Fibroblast of skin of right quadriceps (primary cell): ENCODE results near the gene KIAA1328.

Source experiments
- DNase-seq: peaks from one replicate; pipeline ENCODE4 v3.0.0-alpha.2; 2013

KIAA1328 gene

DNA sequence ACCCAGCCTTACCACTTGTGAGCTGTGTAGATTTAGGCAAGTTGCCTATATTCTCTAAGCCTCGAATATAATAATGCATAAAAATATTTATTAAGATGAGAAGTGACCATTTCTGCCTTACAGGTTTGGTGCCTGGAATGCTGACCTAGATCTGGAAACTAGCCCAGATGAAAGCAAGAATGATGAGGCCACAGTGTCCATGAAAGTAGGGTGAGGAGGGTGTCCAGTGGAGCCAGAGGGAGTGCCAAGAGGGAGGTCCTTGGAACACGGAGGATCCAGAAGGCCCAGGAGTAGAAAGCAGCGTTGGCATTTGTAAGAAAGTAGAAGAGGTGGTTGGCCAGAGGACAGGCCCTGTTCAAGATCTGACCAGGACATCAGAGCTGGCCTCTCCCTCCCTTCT is 402.3 kb downstream of the KIAA1328 start:
- DNase-seq, result no peak

DNA sequence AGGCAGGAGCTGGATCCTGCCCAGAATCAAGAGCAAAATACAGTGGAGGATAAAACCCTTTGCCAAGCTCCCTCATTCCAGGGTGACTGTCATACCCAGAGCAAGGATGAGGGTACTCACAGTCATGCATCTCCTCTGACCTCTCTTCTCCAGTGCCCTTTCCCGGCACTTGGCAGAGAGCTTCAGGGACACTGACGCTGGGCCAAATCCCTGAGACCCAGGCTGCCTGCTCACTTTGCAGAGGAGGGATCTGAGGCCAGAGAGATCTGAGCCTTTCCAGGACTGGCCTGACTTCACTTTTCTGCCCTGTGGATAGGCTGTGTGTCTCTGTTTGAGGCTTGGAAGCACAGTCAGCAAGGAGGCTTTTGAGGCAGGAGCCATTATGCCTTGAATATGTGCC is 406.7 kb downstream of the KIAA1328 start:
- DNase-seq, result no peak

DNA sequence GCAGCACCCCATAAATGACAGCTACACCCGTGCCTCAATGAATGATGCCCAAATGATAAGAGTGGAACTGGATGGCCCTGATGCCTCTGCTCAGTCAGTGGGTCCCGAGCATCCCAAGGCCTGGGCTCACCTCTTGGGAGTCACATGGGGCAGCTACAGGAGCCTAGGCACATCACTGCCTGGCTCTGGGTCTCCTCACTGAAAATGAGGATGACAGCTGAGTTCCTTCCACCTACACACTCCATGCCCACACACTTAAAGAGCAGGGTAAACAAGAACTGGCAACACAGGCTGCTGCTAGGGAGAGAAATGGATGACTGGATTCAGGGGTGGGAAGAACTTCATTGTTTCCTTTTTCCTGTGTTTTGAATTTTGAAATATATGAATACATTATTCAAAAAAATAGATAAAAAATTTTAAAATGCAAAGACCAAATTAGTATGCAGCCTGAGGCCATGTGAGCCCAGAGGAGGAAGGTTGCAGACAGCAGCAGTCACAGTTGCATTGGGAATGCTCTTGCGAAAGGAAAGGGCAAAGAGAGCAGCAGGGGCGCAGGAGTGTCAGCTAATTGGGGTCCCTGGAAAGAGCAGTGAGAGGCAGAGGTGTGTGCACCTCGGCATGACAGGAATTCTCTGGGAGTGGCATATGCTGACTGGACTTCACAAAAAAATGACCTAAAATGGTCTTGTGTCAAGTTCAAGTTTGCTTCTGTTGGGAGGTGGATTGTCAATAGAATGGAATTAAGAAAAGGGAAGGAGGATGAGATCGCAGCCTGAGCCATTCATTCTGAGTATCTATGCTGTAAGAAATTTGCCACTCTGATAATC is 409.6 kb downstream of the KIAA1328 start:
- no peak for DNase-seq

DNA sequence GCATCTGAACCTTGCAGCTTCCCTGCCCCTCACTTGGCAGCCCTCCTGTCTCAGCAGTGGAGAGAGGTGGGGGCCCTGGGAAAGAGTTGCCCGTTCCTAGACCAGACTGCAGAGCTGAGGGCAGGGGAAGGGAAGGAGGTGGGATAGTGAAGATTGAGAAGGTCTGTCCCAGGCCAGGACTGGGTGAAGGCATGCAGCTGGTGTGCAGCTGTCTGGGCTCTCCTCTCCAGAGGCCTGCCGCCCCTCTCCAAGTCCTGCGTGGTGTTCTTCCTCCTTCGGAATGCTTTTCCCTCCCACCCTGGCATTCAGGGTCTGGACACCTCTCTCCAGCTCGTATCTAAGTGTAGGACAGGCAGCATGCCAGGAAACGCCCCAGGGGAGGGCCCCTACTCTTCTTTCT is 413.2 kb downstream of the KIAA1328 start:
- no peak for DNase-seq

DNA sequence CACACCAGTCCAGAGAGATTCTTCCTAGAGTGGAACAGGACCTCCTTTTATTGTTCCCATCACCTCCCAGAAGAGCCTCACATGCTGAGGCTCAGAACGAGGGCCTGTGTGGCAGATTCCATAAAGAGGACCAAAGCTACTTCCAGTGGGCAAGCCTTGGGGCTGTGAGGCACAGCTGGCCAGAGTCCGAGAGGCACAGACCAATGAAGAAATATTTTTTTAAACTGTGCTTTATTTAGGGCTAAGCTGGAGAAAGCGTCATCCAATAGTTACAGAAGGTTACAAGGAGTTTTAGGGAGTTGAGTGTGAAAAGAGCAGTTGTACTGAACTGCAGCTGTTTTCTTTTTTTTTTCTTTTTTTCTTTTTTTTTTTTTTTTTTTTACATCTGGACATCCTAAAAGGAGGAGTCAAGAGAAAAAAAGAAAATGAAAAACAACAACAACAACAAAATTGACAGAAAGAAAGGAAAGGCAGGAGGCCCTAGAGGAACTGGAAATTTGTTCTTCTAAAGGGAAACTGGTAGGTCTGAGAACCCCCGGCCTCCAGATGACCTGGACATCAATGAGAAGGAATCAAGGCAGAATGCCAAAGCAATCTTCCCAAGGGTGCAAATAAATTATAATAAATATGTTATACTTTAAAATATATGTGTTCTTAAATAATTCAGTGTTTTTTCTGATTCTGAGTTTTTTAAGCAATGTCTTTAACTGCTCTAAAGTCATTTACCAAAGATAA is 414.1 kb downstream of the KIAA1328 start:
- DNase-seq, result no peak

DNA sequence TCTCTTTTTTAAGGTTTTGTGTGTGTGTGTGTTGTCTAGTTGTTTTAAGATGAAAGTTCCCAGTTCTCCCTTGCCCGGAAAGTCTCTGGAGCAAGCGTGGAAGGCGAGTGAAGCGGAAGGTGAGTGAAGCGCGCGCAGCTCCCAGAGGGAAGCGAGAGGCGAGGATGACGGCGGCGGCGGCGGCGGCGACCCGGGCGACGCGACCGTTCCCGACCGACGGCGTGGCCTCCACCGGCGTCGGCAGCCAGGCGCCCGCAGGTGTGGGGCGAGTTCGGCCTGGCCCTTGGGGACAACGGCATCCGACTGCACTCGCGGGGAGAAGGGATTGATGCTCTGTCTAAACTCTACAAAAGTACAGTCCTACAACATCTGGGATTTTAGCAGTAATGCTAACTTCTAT is 414.8 kb downstream of the KIAA1328 start:
- no peak for DNase-seq

DNA sequence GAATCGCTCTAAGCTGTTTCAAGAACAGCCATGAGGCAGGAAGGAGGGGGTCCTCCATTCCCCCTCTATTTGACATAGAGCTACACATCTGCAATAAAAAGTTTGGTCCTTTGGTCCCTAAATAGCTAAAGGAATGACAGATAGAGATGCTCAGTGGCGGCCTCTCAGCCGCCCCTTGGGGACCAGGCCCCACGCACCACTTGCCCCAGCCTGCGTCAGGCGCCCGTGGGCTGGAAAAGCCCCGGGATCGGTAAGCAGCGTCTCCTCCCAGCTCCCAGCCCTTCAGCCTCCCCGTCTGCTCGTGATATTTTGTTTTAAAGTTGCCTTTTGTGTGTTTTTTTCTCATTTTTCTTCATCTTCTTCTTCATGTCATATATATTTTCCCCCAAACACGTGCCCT is 415.7 kb downstream of the KIAA1328 start:
- no peak for DNase-seq

DNA sequence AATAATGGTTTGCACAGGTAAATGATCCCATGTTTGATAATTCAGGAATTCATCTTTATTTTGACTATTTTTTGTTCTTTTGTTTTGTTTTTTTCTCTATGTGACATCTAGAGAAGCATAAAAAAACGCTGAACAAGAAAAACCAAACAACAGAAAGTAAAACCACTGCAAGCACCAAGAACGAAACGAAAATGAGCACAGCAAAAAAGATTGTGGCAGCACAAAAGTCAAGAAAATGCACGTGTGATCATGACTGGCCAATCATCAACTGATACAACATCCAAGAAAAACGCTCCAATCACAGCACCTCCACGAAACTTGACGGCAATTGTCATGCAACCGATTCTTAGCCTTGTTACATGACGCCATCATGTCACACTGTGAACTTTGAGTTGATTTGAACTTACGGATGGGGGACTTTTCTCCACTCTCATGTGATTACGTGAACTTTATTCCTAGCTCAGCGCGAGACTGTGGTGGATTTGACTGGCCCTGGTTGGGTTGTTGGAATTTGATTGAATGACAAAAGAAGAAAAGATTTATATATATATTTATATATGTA is 417.9 kb downstream of the KIAA1328 start:
- no peak for DNase-seq

DNA sequence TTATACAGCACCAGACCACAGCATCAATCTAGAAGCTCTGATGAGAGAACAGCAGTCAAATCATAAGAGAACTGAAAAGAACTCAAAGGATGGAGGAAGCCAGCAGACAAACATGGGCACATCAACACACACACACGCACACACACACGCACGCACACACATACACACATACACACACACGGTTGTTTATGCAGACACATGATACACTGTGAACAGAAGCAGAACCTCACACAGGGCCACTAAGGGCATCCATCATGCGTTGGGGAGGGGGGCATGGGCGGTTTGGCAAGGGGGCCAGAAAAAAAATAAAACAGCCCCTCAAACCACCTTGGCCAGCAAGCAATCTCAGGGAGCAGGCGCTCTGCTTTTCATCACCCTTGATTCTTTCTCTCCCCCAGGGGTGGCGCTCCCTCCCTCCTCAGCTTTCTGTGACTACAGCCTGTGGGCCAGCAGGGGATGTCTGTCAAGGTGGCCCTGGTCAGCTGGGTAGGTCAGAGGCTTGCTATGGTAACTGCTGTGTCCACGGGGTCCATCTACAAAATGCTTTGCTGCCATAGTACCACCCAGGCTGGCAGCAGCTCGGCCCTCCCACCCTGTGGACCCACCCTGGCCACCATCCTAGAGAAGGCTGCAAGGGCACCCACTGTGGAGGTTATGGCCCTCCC is 418.7 kb downstream of the KIAA1328 start:
- DNase-seq, result no peak

DNA sequence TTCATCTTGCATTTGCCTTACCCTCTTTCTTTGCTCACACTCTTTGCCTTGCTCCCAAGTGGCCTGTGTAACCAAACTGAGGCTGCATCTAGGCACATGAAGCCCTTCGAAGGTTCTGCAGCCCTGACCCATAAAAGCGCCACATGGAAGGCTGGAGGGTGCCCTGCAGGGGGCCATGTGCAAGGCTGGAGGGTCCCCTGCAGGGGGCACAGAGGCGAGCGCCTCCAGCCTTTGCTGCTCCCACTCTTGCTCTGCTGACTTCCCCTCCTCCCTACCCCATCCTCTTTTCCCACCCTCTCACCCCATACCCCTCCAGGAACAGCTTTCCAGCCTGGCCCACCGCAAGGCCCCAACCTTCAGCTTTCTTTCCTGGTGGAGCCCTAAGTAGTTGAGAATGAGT is 419.4 kb downstream of the KIAA1328 start:
- no peak for DNase-seq

DNA sequence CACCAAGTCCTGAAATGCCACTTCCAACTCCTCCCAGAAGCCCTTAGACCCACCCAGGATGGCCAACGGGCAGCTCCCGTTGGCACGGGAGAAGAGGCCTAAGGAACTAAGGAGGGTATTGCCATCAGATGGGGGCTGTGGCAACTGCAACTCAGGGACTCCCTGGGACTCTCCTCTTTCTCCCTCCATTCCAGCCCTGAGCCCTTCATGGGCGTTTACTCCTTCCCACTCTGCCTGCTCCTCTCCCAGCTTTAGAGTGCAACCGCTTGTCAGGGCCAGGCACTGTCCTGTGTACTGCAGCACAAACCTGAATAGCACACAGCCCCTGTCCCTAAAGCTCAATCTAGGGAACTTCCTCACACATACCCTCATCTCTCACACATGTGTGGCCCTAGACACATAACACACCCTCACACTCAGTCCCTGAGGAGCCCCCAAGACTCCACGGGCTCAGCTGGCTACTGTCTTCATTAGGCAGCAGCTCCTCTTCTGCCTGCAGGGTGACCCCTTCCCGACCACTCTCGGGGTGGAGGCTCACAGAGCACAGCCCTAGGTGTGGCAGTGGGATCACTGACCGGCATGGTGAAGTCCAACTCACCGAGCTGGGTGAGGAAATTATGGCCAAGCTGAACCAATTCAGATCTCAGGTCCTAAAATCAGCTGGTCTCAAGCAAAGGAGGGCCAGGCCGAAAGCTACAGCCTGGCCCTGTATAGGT is 420.4 kb downstream of the KIAA1328 start:
- no peak for DNase-seq

DNA sequence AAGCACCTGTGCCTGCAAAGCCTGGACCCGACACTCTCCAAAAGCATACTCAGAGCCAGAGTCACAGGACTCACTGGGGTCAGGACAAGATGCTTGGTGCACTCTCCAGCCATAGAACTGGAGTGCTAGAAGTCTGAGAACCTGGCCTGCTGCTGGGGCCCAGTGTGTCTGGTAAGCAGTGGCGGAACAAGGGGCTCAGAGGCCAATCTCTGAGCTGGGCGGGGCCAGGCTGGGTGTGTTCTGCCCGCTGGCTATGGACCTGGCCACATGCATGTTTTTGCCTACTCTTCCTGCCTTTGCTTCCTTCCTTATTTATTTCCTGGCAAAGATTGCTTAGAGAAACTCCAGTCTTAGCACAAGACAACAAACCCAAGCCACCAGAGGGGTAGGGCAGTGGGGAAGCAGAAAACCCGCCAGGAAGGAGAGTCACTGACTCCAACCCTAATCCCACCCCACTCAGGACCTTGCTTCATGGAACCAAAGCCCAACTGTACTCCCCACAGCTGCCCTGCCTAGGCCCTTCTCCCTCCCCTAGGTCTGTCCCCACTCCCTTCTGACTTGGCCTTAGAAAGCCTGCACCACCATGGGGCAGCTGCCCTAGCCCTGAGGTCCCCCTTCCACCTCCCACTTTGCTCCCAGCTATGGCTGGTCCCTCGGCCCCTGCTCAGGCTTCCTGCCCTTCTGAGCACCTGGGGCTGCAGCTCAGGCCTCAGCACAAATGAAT is 421.1 kb downstream of the KIAA1328 start:
- no peak for DNase-seq

DNA sequence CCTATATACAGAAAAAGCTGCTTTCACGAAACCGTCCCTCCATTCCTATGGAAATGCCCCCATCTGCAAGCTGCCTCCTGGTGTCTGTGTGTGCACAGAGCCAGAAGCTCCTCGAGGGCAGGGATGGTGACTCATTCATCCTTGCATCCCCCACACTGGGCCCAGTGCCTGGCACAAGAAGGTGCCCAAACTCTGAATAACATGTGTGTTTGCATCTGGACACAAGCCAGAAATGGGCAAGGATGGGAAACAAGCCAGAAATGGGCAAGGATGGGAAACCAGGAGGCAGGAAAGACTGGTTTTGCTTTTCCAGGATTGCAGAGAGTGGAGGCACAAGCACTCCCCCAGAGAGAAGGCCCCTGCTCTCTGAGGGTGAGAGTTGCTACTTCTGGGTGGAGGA is 422.8 kb downstream of the KIAA1328 start:
- no peak for DNase-seq

DNA sequence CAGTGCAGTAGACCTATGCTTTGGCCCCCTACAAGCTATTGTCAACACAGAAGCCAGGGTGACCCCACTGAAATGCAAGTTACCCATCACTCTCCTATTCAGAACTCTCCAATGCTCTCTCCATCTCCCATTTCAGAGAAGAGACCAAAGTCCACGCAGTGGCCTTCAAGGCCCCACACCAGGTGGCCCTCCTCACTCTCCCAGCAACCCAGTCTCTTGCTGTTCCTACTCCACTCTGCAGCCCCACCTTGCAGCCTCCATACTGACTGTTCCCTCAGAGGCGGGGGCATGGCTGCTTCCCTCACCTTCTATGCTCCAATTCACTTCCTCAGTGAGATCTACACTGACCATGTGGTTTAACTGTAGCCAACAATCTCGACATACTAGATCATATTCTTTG is 423.4 kb downstream of the KIAA1328 start:
- no peak for DNase-seq

DNA sequence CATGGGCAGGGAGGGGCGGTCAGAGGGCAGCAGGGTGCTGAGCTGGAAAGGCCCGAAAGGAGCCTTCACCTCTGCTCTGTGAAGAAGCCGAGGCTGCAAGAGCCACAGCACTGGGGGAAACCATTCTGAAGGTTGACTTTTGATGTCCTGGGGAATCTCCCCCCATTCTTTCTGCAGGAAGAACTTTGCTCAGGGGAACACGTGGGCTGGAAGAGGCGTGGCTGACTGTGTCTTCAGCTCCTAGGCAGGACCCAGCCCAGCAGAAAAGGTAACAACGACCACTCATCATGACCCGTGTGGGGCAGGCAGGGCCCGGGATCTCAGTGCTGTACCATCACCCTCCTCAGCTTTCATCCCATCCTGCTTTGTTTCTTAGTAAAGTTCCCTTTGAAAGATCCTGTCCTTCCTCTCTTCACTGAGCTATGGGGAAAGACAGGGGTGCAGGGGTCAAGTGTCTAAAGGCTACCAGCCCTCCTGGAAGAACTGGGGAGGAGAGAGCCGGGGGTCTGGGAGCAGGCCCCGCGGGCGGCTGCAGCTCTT is 424.0 kb downstream of the KIAA1328 start:
- no peak for DNase-seq

DNA sequence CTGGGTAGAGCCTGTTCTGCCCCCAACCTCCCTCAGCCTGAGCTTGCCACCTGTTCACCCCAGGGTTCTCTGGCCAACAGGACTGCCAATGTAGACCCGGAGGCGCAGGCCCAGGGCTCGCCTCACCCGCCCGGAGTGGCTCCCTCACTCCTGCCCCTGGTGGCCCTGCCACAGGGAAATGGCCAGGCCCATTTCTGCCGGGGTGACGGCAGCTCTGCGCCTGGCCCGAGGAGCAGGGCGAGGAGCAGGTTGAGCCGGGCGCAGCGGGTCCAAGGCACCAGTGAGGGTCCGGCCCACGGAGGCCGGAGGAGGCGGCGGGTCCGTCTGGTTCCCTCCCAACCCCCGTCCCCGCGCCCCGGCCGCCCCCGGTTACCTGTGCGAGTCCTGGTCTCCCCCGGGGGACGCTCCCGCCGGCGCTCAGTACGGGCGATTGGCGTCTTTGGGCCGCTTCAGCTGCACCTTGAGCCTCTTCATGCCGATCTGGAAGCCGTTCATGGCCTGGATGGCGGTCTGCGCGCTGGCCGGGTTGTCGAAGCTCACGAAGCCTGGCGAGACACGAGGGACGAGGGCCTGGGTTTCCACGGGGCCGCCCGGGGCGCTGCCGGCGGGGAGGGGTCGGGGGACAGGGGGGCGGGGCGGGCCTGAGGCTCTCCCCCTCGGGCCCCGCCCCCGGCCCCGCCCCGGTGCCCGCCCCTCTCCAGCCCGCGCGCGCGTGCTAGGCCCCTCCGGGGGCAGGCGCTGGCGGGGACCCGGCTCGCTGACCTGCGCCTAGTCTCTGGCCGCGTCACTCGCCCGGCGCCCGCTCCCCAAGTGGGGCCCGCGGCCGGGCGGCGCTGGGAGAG is 424.7 kb downstream of the KIAA1328 start:
- no peak for DNase-seq

DNA sequence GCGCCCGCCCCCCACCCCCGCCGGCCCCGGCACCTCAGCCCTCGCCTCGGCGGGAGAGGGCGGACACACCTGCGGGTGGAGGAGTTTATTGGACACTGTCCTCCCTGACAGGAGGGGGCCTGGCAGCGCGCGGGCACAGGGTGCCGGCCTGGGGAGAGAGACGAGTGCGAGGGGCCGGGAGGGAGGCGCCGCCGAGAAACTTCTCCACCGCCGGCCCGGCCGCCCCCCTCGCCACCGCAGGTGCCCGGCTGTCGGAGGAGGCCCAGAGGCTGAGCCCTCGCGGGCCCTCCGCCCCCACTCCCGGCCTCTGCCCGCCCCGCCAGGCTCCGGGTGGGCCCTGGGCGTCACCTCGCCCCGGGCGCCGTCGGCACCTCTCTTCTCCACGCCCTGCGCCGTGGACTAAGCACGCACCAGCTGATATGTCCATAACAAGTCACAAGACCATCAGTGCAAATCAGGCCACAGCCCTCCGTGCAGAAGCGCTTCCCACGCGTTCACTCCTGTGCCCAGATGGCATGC is 425.4 kb downstream of the KIAA1328 start:
- DNase-seq, result no peak

DNA sequence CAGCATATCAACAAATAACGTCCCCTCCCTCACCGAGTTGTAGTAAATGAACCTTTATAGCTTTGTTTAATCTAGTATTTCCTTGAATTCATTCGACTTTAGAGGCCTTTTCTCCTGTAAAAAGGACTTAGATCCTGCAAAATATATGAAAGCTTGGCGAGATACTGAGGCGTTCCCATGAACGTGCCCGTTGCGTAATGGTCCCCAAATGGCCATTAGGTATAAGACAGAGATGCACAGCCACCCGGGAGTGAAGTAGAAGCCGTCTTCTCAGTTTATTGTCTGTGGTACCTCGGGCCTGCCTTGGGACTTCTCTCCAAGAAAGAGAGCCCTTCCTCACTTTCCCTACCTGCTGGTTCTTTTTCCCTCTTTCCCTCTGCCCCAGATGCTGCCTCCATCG is 426.0 kb downstream of the KIAA1328 start:
- no peak for DNase-seq

DNA sequence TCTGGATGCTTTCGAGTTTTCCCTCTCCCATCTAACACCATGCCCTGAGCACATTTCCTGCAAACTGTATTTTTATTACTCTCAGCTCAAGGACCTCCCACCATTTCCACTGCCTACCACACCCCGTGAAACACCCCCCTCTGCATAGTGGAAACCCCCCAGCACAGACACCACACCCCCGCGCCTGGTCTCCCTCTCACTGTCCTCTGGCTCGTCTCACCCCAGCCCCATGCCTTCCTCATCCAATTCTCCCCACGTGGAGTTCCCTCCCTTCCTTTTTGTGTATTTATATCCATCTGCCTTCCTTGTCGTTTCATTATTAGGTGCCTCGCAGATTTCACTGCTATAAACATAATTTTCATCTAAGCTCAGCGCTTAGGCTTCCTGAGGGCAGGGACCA is 429.2 kb downstream of the KIAA1328 start:
- no peak for DNase-seq

DNA sequence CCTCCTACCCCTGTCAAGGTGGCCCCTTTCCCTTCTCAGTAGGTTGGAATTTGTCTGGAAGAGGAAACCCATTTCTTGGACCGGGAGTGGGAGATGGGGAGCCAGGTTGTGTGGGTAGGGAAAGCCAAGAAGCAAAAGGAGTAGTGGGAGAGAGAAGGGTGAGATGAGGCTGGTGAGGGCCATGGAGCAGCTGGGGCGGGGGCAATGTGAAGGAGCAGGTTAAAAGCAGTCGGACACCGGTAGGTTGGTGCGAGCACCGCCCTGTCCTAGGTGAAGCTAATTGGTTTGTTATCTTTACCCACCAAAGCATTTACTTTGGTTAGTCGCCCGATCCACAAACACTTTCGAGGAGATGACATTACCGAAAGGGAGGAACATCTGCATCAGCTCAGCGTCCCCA is 429.9 kb downstream of the KIAA1328 start:
- no peak for DNase-seq

DNA sequence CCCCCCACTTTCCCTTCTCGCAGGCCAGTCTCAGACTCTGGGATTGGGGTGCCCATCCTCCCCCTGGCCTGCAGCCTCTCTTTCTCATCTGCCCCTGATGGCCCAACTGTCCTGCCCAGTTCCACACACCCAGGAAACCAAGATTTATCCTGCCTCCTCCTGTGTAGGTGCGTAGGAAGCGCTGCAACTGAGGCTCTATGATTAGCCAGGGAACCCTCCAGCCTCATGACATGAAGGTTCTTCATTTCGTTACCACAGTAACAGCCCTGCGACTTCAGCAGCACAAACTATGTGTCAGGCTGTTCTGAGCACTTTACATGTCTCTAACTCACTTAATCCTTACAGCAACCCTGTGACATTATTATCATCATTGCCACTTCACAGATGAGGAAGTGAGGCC is 430.8 kb downstream of the KIAA1328 start:
- DNase-seq, result no peak
